Stimulated activated CD4-positive, alpha-beta T cell treated with anti-CD3 and anti-CD28 coated beads, Interleukin-12 subunit alpha, Interleukin-12 subunit beta, amount 100 ng/mL, for 24 hours (primary cell): ENCODE data around the gene VIM.
A peak's percentile ranks its signal among the peaks of the same experiment; 100 is the strongest.
"Not testable (repeated sequence)": the region's sequence is repeated elsewhere in the genome, so short reads cannot be mapped to it uniquely, and the experiment has no call there.

ENCODE experiments used
- DNase-seq, 2 experiments: peaks; one replicate each; pipeline ENCODE4 v3.0.0-alpha.2; 2020; ENCODE audit warnings: low read depth in 2 of 2

Gene VIM

DNA sequence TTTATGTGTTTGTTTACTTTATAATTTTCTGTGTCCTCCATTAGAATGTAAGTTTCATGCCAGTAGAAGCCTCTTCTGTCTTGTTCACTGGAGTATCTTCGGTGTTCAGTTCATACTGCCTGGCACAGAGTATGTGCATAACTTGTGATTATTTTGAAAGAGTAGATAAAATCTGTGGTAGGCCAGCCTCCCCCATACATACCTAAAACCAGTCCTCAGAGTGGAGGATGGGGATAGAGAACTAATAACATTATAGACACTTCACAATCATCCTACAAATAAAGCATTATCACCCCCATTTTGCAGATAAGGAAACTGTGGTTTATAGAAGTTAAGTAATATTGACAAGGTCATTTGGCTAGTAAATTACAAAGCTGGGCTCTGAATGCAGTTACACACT lies 28.0 kb downstream of the VIM start:
- DNase-seq, result no peak

DNA sequence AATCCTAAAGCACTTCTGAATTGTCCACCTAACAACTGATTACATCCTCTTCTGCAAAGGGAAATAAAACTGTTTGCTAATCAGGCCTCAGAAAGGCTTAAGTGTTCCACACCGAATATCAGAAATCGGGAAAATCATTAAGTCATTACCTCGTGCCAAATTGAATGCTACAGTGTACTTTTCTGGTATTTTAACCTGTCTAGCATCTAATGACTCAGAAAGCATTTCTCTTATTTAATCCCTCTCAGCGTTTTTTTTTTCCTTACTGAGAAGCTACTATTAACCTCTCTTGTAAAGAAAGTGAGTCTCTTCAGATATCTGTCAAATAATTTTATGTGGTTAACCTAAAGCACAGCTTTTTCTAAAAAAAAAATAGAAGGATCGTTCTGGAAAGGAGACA lies 28.6 kb downstream of the VIM start:
- DNase-seq, result no peak

DNA sequence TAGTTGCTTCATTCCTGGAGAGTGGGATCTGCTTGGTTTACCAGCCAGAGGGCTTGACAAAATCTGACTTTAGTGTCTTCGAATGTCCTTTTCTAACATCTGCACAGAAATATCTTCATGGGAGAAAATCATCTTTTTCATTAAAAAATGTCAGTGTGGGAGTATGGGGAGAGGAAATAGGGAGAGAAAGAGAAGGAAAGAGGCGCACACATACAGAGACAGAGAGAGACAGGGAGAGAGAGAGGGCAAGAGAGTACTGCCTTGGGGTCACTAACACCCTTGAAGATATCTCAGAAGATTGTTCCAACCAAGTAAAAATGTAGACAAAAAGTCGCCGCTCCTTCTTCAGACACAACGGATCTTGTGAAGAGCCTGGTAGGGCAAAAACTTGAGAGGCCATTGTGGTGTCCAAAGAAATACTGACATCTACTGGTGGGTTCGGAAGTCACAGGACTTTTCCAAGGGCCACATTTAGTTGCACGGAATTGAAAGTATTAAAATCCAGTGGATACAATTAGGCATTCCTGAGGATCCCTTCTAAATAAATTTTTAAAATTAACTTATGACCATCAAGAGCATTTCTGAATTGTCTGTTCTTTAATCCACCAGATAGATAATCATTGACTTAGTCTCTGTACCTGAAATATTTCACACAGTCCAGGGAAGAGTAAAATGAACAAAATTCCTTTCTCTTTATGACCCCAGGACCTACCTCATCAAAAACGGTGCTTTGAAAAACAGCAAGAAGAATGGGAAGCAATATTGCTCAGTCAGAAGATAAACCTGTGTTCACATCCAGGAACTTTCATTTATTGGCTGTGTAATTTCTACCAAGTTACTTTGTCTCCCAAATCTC lies 29.7 kb downstream of the VIM start:
- peak; percentile 6 to 28 for DNase-seq

DNA sequence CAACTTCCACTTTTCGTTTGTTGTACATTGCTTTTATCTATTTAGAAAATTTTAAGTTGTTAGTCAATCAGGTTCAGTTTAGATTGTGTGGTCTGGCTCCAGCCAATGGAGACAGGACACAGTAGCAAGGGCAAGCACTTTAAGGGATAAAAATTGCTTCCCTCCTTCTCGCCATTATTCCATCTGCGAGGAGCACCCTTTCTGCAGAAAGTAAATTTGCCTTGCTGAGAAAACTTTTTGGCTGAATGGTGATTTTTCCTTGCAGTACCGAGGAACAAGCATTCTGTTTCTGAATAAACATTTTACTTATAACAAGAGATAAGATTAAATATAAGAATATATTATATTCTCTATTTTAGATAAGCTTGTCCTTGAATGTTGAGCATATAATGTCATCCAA lies 34.5 kb downstream of the VIM start:
- DNase-seq, result no peak

DNA sequence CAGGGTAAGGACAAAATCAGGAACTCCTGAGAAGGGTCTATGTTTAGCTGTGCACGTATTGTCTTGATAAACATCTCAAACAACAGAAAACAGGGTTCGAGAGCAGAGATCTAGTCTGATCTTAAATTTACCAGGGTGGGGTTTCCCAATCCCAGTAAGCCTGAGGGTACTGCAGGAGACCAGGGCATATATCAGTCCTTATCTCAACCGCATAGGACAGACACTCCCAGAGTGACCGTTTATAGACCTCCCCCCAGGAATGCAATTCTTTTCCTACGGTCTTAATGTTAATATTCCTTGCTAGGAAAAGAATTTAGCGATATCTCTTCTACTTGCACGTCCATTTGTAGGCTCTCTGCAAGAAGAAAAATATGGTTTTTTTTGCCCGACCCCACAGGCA lies 35.5 kb downstream of the VIM start:
- no peak for DNase-seq

DNA sequence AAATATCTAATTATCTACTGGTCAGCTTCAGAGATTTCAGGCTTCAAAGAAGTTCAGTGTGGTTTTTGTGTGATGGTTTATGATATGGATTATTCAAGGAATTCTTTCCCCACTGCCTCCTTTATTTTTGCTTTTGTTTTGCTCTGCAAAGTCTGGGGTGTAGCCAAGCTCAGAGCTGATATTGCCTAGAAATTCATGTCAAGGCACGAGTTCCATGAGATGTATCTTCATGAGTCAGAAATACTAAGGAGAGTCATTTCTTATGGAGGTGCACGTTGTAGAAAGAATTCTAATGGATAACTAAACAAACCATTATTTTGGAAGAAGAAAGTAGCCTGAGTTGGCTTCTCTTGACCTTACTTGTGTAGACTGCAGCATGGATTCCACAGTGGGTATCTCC lies 37.4 kb downstream of the VIM start:
- DNase-seq, result no peak

DNA sequence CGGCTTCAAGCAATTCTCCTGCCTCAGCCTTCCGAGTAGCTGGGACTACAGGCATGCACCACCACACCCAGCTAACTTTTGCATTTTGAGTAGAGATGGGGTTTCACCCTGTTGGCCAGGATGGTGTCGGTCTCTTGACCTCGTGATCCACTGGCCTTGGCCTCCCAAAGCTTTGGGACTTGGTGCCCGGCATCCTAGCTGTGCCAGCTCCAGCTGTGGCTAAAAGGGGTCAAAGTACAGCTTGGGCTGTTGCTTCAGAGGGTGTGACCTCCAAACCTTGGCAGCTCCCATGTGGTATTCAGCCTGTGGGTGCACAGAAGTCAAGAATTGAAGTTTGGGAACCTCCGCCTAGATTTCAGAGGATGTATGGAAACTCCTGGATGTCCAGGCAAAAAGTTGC lies 38.5 kb downstream of the VIM start:
- DNase-seq, result not testable (repeated sequence)

DNA sequence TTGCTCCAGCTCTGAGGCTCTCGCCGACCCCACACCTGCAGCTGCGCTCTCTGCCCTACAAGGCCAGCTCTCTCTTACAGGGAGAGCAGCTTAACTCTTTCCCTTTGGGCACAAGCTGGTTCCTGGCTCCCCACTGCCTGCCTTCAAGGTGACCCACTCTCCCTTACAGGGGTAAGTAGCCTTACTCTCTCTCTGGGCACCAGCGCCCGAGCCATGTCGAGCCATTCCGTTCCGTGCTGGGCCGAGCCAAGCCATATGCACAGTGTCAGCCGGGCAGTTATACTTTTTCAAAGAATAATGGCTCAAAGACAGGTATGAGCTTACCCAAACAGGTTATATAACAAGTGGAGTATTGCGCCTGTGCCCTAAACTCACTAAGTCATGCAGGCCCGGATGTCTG lies 44.6 kb downstream of the VIM start:
- no peak for DNase-seq

DNA sequence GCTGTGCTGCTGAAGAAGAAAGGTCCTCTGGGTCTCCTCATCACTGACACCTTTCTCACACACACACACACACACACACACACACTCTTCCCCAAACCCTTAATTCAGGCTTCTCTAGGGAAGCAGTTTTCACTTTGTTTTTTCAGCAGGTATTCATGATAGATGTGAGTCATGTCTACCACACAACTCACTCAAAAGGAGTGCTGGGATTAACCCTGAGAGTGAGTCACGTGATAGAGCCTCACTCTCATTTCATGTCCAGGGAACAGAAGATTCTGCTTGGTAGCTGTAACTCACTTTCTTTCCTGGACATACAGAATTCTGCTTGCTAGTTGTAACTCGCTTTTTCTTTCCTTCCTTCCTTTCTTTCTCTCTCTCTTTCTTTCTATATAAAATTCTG lies 45.4 kb downstream of the VIM start:
- DNase-seq, result no peak

DNA sequence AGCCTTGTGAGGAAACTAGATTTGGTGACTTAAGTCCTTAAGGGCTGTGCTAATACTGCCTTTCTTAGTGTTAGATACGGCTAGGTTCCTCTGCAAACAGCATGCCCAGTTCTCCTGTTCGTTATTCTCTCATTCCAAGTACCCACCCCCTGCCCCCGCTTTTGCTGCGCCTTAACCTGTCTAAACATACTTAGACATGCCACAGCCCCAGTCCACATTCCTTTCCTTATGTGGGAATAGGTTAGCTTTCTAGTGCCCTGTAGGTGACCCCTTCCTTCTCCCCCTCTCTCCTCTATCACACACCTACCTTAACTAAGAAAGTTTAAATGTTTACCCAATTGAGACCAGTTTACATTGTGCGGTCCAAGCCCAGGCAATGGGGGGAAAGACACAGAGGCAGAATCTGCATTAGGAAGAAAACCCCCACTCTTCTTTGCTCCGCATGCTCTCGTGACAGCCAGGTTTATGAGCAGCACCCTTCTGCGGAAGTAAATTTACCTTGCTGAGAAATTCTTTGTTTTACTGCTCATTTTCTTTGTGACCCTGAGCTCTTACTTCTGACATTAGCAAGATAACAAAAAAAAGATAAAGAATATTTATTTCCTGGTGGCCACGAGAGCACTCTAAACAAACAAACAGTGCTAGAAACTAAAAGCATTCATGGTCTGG lies 48.8 kb downstream of the VIM start:
- no peak for DNase-seq

DNA sequence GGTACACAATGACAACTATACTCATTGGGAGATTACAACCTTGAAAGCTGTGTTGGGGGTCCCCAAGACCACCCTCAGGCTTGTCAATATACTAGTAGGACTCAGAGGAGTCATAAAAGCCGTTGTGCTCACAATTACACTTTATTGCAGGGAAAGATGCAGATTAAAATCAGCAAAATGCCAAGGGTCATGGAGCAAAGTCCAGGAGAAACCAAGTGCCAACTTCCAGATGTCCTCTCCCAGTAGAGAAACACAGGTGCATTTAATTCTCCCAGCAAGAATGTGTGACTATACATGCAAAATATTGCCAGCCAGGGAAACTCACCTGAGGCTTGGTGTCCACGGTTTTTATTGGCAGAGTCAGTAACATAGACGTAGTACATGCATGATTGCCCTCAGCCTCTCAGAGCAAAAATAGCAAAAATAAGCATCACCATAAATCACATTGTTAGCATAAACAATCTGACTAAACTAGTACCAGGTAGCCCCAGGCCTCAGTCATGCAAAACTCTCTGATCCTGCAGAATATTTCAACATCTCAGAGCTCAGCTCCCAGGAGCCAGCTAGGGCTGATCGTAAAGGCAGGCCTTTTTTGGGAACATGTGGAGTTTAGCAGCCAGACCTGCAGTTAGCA lies 50.7 kb downstream of the VIM start:
- no peak for DNase-seq

DNA sequence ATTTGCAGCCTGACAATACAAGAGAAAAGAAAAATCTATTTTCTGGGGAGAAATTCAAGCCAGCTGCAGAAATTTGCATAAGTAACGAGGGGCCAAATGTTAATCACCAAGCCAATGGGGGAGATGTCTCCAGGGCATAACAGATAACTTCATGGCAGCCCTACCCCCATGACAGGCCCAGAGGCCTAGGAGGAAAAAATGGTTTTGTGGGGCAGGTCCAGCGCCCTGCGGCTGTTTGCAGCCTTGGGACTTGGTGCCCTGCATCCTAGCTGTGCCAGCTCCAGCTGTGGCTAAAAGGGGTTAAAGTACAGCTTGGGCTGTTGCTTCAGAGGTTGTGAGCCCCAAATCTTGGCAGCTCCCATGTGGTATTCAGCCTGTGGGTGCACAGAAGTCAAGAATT lies 54.3 kb downstream of the VIM start:
- DNase-seq, result no peak

DNA sequence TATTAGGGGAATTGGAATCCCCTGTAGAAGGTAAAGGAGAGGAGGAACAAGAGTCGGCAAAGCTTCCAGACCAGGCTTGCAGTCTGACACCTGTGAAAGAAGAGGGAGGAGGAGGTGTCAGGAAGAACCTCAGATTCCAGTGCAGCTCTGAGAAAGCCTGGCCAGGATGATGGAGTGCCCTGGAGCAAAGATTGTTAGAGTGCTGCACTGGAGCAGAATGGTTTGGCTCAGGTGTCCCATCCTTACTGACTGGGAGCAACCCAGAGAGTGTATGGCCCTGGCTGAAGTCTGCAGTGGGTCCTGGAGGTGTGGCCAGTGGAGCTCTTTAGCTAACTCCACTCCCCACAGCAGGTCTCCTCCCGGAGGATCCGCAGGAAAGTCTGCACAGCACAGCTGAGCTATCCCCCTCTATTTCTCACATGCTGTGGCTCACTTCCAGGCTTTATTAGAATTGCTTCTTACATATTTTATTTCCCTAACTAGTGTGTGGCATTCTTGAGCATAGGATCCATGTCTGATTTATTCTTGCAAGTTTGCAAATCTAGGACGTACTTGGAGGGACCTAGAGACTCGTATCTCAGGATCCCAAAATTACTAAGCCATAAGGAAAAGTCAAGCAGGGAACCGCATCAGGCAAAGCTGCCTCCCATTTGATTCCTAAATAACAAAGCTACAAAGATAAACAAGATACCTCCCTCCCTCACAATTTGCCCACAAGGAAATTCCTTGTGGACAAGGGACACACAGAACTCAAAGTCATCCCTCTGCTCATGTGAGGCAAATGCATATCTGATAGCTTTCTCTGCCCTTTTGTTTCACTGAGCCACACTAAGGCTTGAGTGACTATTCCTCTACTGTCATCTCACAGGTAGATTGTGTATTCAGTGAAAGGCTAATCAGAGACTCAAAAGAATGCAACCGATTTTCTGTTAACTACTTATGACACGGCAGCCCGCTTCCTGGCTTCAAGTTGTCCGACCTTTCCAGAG lies 58.8 kb downstream of the VIM start:
- no peak for DNase-seq
